ENCODE results near the gene GRSF1. TPM values are rescaled to one million over a fixed set of nuclear protein-coding genes. Genes with fewer than 3 reads are reported as not detected.

GRSF1 gene
- total RNA-seq, 1 experiment from 2014 or later = 70.0 TPM

- ChIA-PET CTCF (no interaction called here), POLR2A (ENCODE audit: unreplicated experiment) (no interaction called here)
- Histone ChIP-seq H3K27ac (no peak overlapping the region), H3K9me3 (ENCODE audit: insufficient read depth, low read depth) (no peaks in the 10 kb centered on the region), H3K9me2 (ENCODE audit: insufficient read depth) (no peaks in the 10 kb centered on the region), H2AFZ (no peak overlapping the region), H4K20me1 (ENCODE audit: insufficient read depth) (no peaks in the 10 kb centered on the region), H3F3A (ENCODE audit: insufficient read depth, low read depth) (no peaks in the 10 kb centered on the region), H3K4me2 (no peak overlapping the region), H3K27me3 (ENCODE audit: insufficient read depth, low read depth) (no peaks in the 10 kb centered on the region), H3K4me3 (no peak overlapping the region), H3K79me2 (ENCODE audit: low read depth) (no peaks in the 10 kb centered on the region), H3K4me1 (replicated peaks; ENCODE audit: insufficient read depth) (no peaks in the 10 kb centered on the region), H3K36me3 (ENCODE audit: low read depth) (no peaks in the 10 kb centered on the region)
- TF ChIP-seq EZH2 (IDR thresholded peaks at IDR 0.05; ENCODE audit: low read depth) = no peak
- no peak for TF ChIP-seq CTCF (conservative IDR thresholded peaks at IDR 0.05)
- intact Hi-C loops (cut with micrococcal nuclease; ENCODE audit: unreplicated experiment) = no loop called here
- no TSS peak for BruUV-seq (replicated peaks)
- no peak for DNase-seq
These were observed 37.9 kb upstream of the GRSF1 start for GRCh38 chr4:70877556-70877955.

- Histone ChIP-seq H3K36me3 (ENCODE audit: low read depth) (no peaks in the 10 kb centered on the region), H3K9me2 (ENCODE audit: insufficient read depth) (no peaks in the 10 kb centered on the region), H3F3A (ENCODE audit: insufficient read depth, low read depth) (no peaks in the 10 kb centered on the region), H2AFZ (no peak overlapping the region), H3K4me1 (replicated peaks; ENCODE audit: insufficient read depth) (no peaks in the 10 kb centered on the region), H4K20me1 (ENCODE audit: insufficient read depth) (no peaks in the 10 kb centered on the region), H3K79me2 (ENCODE audit: low read depth) (no peaks in the 10 kb centered on the region), H3K4me2 (no peak overlapping the region), H3K9me3 (ENCODE audit: insufficient read depth, low read depth) (no peaks in the 10 kb centered on the region), H3K27me3 (ENCODE audit: insufficient read depth, low read depth) (no peaks in the 10 kb centered on the region), H3K27ac (no peak overlapping the region), H3K4me3 (no peak overlapping the region)
- TF ChIP-seq CTCF (conservative IDR thresholded peaks at IDR 0.05) (no peak), EZH2 (IDR thresholded peaks at IDR 0.05; ENCODE audit: low read depth) (no peak)
- no TSS peak for BruUV-seq (replicated peaks)
- ChIA-PET POLR2A (ENCODE audit: unreplicated experiment) (no interaction called here), CTCF (no interaction called here)
- DNase-seq = no peak
- intact Hi-C loops (cut with micrococcal nuclease; ENCODE audit: unreplicated experiment) = no loop called here
These were observed 34.8 kb upstream of the GRSF1 start for GRCh38 chr4:70874268-70875156.

- Histone ChIP-seq H3K4me2 (no peak overlapping the region), H4K20me1 (ENCODE audit: insufficient read depth) (no peaks in the 10 kb centered on the region), H3K27me3 (ENCODE audit: insufficient read depth, low read depth) (no peaks in the 10 kb centered on the region), H3K27ac (no peak overlapping the region), H3K9me3 (ENCODE audit: insufficient read depth, low read depth) (no peaks in the 10 kb centered on the region), H3K36me3 (ENCODE audit: low read depth) (no peaks in the 10 kb centered on the region), H3F3A (ENCODE audit: insufficient read depth, low read depth) (no peaks in the 10 kb centered on the region), H3K4me3 (no peak overlapping the region), H2AFZ (0 out of 2 replicates have a peak overlapping the region, but pooled peaks have one; percentile 48), H3K9me2 (ENCODE audit: insufficient read depth) (no peaks in the 10 kb centered on the region), H3K4me1 (replicated peaks; ENCODE audit: insufficient read depth) (no peaks in the 10 kb centered on the region), H3K79me2 (ENCODE audit: low read depth) (no peaks in the 10 kb centered on the region)
- DNase-seq = no peak
- ChIA-PET CTCF (no interaction called here), POLR2A (ENCODE audit: unreplicated experiment) (no interaction called here)
- BruUV-seq (replicated peaks) = no TSS peak
- no peak for TF ChIP-seq EZH2 (IDR thresholded peaks at IDR 0.05; ENCODE audit: low read depth)
- no peak for TF ChIP-seq CTCF (conservative IDR thresholded peaks at IDR 0.05)
- intact Hi-C loops (cut with micrococcal nuclease; ENCODE audit: unreplicated experiment) = no loop called here
These were observed 33.5 kb upstream of the GRSF1 start for GRCh38 chr4:70873216-70873615.
